Effector memory CD8-positive, alpha-beta T cell (primary cell): Measurements from ENCODE around the gene ATP8B3.

Experiments
- ATAC-seq: fragments of 150-1000 bp; cut with Tn5 transposase; replicated peaks from 2 replicates; pipeline ENCODE4 v1.10.0; 2021; ENCODE audit warnings: mild to moderate bottlenecking, moderate library complexity
- DNase-seq, 3 experiments: peaks; one replicate each; pipeline ENCODE4 v3.0.0; 2021
- H3K27ac Mint-ChIP-seq, 2 donors: one replicate each; pipeline ENCODE4 v1.8.0; 2022; ENCODE audit warnings: mild to moderate bottlenecking in 2 of 2, mixed read lengths in 2 of 2, moderate library complexity in 2 of 2
- H3K27me3 Mint-ChIP-seq, 2 donors: one replicate each; pipeline ENCODE4 v1.8.0; 2022; ENCODE audit warnings: mixed read lengths in 2 of 2
- H3K36me3 Mint-ChIP-seq: one replicate; pipeline ENCODE4 v1.8.0; 2022; ENCODE audit warnings: mild to moderate bottlenecking, moderate library complexity, mixed read lengths; ENCODE audit not compliant: insufficient read depth
- H3K4me1 Mint-ChIP-seq, 2 donors: one replicate each; pipeline ENCODE4 v1.8.0; 2022; ENCODE audit warnings: low read depth in 2 of 2, mixed read lengths in 2 of 2
- H3K4me3 Mint-ChIP-seq, 2 donors: one replicate each; pipeline ENCODE4 v1.8.0; 2022; ENCODE audit warnings: mild to moderate bottlenecking in 2 of 2, mixed read lengths in 2 of 2, moderate library complexity in 2 of 2
- H3K9me3 Mint-ChIP-seq, 2 donors: one replicate each; pipeline ENCODE4 v1.8.0; 2022; ENCODE audit warnings: mixed read lengths in 2 of 2
- total RNA-seq, 9 experiments: gene quantifications; one replicate each; lab custom pipeline; 2026; lab: John Stamatoyannopoulos, UW

ATP8B3 gene, protein sequence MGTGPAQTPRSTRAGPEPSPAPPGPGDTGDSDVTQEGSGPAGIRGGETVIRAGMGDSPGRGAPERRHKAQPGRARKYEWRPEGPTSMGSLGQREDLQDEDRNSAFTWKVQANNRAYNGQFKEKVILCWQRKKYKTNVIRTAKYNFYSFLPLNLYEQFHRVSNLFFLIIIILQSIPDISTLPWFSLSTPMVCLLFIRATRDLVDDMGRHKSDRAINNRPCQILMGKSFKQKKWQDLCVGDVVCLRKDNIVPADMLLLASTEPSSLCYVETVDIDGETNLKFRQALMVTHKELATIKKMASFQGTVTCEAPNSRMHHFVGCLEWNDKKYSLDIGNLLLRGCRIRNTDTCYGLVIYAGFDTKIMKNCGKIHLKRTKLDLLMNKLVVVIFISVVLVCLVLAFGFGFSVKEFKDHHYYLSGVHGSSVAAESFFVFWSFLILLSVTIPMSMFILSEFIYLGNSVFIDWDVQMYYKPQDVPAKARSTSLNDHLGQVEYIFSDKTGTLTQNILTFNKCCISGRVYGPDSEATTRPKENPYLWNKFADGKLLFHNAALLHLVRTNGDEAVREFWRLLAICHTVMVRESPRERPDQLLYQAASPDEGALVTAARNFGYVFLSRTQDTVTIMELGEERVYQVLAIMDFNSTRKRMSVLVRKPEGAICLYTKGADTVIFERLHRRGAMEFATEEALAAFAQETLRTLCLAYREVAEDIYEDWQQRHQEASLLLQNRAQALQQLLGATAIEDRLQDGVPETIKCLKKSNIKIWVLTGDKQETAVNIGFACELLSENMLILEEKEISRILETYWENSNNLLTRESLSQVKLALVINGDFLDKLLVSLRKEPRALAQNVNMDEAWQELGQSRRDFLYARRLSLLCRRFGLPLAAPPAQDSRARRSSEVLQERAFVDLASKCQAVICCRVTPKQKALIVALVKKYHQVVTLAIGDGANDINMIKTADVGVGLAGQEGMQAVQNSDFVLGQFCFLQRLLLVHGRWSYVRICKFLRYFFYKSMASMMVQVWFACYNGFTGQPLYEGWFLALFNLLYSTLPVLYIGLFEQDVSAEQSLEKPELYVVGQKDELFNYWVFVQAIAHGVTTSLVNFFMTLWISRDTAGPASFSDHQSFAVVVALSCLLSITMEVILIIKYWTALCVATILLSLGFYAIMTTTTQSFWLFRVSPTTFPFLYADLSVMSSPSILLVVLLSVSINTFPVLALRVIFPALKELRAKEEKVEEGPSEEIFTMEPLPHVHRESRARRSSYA (N-terminal part only)
- 0.85 to 4.9 (median 2.7) reads per million in 9 experiments for total RNA-seq

- no peaks in the 10 kb centered on the region for H3K9me3 Mint-ChIP-seq
- peak within 1 kb of the TSS; percentile 90 to 93 for H3K27ac Mint-ChIP-seq
- no peaks in the 10 kb centered on the region for H3K27me3 Mint-ChIP-seq
- DNase-seq: peak in 1 of 3 experiments; percentile 37
- peaks cover 14 to 17% of the 10 kb centered on the region in 2 donors for H3K4me1 Mint-ChIP-seq
- H3K36me3 Mint-ChIP-seq: peaks cover 38% of the 10 kb centered on the region
- ATAC-seq: peak; percentile 40
- peak within 1 kb of the TSS; percentile 91 for H3K4me3 Mint-ChIP-seq
These were observed at the start of gene ATP8B3 for GRCh38 chr19:1811942-1812425. Gene ATP8B3 (minus strand): TSS chr19:1812276. CDS start chr19:1811736, 540 bp downstream.

DNA sequence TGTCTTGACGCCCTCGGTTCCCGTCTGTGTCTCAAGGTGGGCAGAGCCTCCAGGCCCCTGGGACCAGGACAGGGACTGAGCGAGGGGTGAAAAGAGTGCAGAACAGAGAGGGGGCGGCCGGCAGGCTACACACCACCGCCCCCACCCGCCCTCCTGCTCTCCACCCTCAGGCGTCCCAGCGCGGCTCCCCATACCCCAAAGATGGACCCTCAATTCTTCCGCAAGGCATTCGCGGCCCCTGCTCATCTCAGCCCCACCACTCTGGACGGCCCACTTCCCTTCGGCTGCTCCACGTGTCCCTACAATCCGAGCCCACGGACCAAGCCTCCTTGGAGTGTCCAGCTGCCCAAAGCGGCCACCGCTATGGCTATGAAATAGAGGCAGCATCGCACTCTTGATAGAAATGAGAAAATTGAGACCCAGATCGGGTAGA is 49.5 kb upstream of the ATP8B3 start:
- Mint-ChIP-seq H3K4me1 (peaks cover 19 to 31% of the 10 kb centered on the region in 2 donors), H3K27ac (peak overlapping the region; percentile 97 to 98), H3K36me3 (peaks cover 56% of the 10 kb centered on the region), H3K27me3 (no peaks in the 10 kb centered on the region), H3K4me3 (peak overlapping the region; percentile 99), H3K9me3 (no peaks in the 10 kb centered on the region)
- DNase-seq (no peak), ATAC-seq (no peak)

DNA sequence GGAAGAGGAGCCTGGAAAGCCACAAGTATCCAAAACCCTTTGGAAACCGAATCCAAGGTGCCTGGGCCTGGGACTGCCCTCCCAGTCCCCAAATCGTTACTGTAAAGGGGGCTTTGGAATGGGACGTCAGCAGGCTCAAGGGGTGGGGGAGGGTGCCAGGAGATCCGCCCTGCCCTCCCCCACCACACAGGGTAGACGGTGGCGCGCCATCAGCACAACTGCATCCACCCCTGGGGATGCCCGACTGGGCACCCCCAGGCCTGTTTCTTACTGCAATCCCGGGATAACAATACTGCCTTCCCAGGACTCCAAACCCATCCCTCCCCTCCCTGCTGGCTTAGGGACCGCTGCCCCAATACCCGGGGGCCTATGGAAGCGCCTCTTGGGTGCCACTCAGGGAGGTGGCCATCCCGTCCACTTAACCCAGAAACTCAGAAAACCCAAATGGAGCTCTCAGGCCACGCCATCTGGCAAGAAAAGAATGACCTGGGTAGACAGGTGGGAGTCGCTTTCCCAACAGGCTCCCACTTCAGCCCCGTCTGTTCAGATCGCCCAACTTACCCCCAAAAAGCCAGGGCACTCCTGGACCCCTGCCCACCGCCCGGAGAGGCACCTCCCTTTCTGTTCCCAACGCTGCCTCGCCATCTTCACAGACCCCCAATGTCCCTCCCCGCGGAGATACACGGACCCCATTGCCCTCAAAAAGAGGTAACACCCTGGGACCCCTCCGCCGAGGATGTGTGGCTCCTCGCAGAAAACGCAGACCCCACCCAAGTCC is 48.9 kb upstream of the ATP8B3 start:
- Mint-ChIP-seq H3K4me1 (peaks cover 23 to 34% of the 10 kb centered on the region in 2 donors), H3K4me3 (peak overlapping the region; percentile 99), H3K36me3 (peaks cover 61% of the 10 kb centered on the region), H3K27ac (peak overlapping the region; percentile 97 to 98), H3K27me3 (no peaks in the 10 kb centered on the region), H3K9me3 (no peaks in the 10 kb centered on the region)
- ATAC-seq (no peak), DNase-seq (no peak)

DNA sequence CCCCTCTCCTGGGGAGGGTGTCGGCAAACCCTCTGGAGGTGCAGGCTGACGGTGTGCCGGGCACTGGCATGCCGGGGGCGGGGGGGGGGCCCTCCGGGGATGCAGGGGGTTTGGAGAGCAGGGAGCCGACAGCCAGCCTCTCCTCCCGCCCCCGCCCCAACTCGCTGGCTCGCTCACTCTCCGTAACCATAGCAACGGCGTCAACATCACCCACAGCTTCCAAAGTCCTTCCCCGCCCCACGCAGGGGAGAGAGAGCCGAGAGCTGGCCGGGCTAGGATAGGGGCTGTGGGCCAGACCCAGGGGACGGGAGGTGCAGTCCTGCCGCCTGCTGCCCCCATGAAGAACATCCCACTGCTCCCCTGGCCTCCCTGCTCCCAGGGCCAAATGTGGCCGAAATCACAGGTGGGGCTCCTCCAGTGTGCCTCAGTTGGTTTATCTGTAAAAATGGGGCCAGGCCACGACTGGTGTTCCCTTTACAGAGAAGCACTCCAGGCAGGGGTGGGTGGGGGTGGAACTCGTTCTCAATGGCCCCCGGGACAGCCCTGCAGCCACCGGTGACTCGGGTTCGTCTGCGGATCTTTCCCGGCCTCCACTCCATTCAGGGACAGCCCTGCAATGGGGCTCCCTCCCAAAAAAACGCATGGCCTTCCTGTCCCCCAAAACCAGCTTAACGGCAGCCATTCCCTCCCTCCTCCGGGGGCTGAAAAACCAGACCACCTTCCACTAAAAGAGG is 48.1 kb upstream of the ATP8B3 start:
- ATAC-seq (no peak), DNase-seq (no peak)
- Mint-ChIP-seq H3K27me3 (no peaks in the 10 kb centered on the region), H3K27ac (peak overlapping the region; percentile 97 to 98), H3K4me1 (peaks cover 23 to 35% of the 10 kb centered on the region in 2 donors), H3K36me3 (peaks cover 65% of the 10 kb centered on the region), H3K4me3 (peak overlapping the region in 1 of 2 donors; percentile 99), H3K9me3 (no peaks in the 10 kb centered on the region)

- Mint-ChIP-seq H3K36me3 (peaks cover 65% of the 10 kb centered on the region), H3K27me3 (no peaks in the 10 kb centered on the region), H3K27ac (peak overlapping the region; percentile 71 to 98), H3K4me1 (peaks cover 27 to 39% of the 10 kb centered on the region in 2 donors), H3K4me3 (peak overlapping the region; percentile 37 to 42), H3K9me3 (no peaks in the 10 kb centered on the region)
- no peak for DNase-seq
- ATAC-seq: no peak
These were observed 47.3 kb upstream of the ATP8B3 start for GRCh38 chr19:1859331-1859781.

DNA sequence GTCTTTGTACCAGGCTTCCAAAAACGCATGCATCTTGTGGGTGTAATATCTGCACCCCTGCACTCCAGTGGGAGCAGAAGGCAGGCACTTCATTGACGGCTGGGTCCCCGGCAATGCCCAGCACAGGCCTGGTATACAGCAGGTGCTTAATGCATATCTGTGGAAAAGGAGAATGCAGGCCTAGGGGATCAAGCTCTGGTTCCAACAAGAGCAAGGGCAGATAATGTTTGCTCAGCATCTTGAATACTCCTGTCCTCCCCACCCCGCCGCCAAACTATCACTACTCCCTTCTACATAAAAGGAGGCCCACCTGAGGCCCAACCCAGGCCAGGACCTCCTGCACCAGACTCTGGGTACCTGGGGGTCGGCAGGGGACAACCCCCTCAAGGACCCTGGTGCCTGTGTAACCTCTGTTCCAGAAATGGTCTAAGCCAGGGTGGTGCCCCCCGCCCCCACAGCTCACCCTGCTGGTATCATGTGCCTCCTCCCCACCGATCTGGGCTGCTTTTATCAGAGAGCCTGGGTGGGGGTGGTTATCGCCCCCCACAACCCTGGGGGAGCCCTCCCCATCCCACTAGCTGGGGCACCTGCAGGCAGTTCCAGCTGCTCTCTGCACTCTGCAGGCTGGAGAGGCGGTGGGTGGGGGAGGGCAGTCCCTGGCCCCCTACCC is 46.5 kb upstream of the ATP8B3 start:
- H3K4me1 Mint-ChIP-seq: peaks cover 27 to 40% of the 10 kb centered on the region in 2 donors
- no peaks in the 10 kb centered on the region for H3K9me3 Mint-ChIP-seq
- H3K4me3 Mint-ChIP-seq: peak overlapping the region; percentile 35 to 84

GRCh38 chr19:1857648-1858326 is 45.7 kb upstream of the ATP8B3 start:
- Mint-ChIP-seq H3K4me3 (peak overlapping the region; percentile 83 to 84), H3K27ac (peak overlapping the region; percentile 35 to 98), H3K9me3 (no peaks in the 10 kb centered on the region), H3K27me3 (no peaks in the 10 kb centered on the region), H3K36me3 (peaks cover 68% of the 10 kb centered on the region), H3K4me1 (peaks cover 34 to 46% of the 10 kb centered on the region in 2 donors)
- no peak for DNase-seq
- no peak for ATAC-seq

More for the DNA sequence above, 46.5 kb upstream of the ATP8B3 start:
- H3K36me3 Mint-ChIP-seq: peaks cover 62% of the 10 kb centered on the region
- H3K27ac Mint-ChIP-seq: peak overlapping the region; percentile 35 to 98
- DNase-seq: no peak
- ATAC-seq: no peak
- H3K27me3 Mint-ChIP-seq: no peaks in the 10 kb centered on the region

DNA sequence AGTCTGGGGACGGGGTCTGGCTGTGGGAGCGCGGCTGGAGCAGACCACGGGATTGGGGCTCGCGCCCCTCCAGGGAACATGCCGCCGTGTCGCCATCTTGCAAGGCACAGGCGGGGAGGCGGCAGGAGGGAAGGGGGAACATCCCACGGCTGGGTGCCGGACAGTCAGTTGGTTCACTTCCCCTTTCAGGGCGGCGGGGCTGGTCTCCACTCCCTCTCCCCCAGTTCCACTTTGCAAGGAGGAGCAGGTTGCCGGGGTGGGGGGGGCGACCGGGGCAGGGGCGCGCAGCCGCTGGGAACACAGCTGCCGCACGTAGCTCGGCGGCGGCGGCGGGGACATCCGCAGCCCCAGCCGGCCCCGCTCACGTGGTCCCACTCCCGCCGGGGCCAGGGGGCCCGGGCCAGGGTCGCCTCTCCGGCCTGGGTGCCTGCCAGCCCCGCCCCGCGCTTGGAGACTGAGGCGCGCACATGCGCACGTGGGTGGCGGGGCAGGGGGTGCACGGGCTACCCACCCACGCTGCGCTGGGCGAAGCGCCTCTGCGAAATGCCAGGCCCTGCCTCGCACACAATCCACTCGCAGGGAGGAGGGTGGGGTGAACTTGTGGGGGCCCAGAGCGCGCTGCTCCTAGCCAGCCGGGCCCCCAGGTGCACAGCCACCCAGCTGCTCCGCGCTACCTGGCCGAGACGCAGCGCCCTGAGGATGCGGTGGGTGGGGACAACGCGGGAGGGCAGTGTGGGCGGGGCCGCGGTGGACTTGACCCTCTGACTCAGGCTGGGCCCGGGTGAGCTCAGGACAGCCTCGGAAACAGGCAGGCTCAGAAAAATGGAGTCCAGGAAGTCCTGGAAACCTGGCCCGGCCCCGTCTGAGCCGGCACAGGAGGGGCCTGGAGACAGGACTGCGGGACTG is 44.9 kb upstream of the ATP8B3 start:
- peaks cover 28 to 42% of the 10 kb centered on the region in 2 donors for H3K4me1 Mint-ChIP-seq
- ATAC-seq (peak; percentile 29), DNase-seq (no peak)
- H3K36me3 Mint-ChIP-seq: peaks cover 65% of the 10 kb centered on the region
- no peaks in the 10 kb centered on the region for H3K27me3 Mint-ChIP-seq
- H3K27ac Mint-ChIP-seq: peak overlapping the region; percentile 87 to 92
- H3K9me3 Mint-ChIP-seq: no peaks in the 10 kb centered on the region
- H3K4me3 Mint-ChIP-seq: peak overlapping the region; percentile 83 to 84

- H3K4me1 Mint-ChIP-seq: peaks cover 22 to 38% of the 10 kb centered on the region in 2 donors
These were observed 44.2 kb upstream of the ATP8B3 start for GRCh38 chr19:1856345-1856697.

DNA sequence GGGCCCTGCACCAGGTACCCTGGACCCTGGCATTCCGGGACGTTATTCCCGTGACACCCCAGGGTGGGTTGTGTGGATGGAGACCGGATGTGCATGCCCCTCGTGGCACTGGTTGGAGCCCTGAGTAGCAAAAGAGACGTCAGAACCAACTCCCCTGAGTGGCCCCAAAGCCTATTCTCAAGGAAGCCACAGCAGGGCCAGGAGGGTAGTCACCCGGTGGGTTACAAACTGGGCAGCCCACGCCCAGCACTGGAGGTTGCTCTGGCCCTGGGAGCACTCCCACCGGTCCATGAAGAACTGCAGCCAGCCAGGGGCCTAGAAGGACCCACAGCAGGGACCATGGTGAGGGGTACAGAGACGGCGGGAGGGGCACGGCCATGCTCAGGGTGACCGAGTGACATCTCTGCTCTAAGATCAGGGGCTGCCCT is 43.8 kb upstream of the ATP8B3 start:
- peaks cover 64% of the 10 kb centered on the region for H3K36me3 Mint-ChIP-seq
- H3K4me3 Mint-ChIP-seq: peak overlapping the region; percentile 83 to 84
- H3K4me1 Mint-ChIP-seq: peaks cover 23 to 36% of the 10 kb centered on the region in 2 donors
- H3K9me3 Mint-ChIP-seq: no peaks in the 10 kb centered on the region
- H3K27ac Mint-ChIP-seq: peak overlapping the region; percentile 87 to 92
- H3K27me3 Mint-ChIP-seq: no peaks in the 10 kb centered on the region
- no peak for DNase-seq
- peak; percentile 11 for ATAC-seq

More at GRCh38 chr19:1856345-1856697, 44.2 kb upstream of the ATP8B3 start:
- peak overlapping the region; percentile 83 to 84 for H3K4me3 Mint-ChIP-seq
- no peaks in the 10 kb centered on the region for H3K27me3 Mint-ChIP-seq
- H3K9me3 Mint-ChIP-seq: no peaks in the 10 kb centered on the region
- no peak for DNase-seq
- H3K27ac Mint-ChIP-seq: peak overlapping the region; percentile 87 to 92
- H3K36me3 Mint-ChIP-seq: peaks cover 64% of the 10 kb centered on the region
- no peak for ATAC-seq
